Kidney (tissue), 14 donors: ENCODE measurements around the gene BABAM2. TPM values are rescaled to one million over a fixed set of nuclear protein-coding genes. Genes with fewer than 3 reads are reported as not detected.

ENCODE experiments used
- DNase-seq, 5 donors: peaks; one replicate each; pipeline ENCODE4 v3.0.0-alpha.2; 2013 to 2020
- FAIRE-seq: peaks from 2 replicates; lab custom pipeline; 2012; peaks lifted over from hg19 to GRCh38; lab: Jason Lieb, UNC
- H3K27ac ChIP-seq, 2 donors: one replicate each; pipeline ENCODE4 v1.7.0; 2013; ENCODE audit warnings: low read depth in 2 of 2, low read length in 2 of 2, inconsistent platforms in 1 of 2
- H3K27me3 ChIP-seq: one replicate; pipeline ENCODE4 v1.7.1; 2013; ENCODE audit warnings: low read length, inconsistent platforms; ENCODE audit not compliant: control insufficient read depth, insufficient read depth
- H3K36me3 ChIP-seq, 3 donors: one replicate each; pipeline versions ENCODE4 v1.7.0 to v1.7.1; 2013; ENCODE audit warnings: low read length in 3 of 3, control low read depth in 1 of 3, inconsistent platforms in 1 of 3; ENCODE audit not compliant: insufficient read depth in 3 of 3, control insufficient read depth in 2 of 3
- H3K4me1 ChIP-seq, 3 donors: one replicate each; pipeline versions ENCODE4 v1.7.0 to v1.7.1; 2013; ENCODE audit warnings: low read length in 3 of 3, inconsistent platforms in 1 of 3, low read depth in 1 of 3; ENCODE audit not compliant: control insufficient read depth in 2 of 3, insufficient read depth in 2 of 3
- H3K4me3 ChIP-seq, 3 donors: one replicate each; pipeline versions ENCODE4 v1.7.0 to v1.8.1; 2013; ENCODE audit warnings: low read length in 3 of 3, control low read depth in 1 of 3, inconsistent platforms in 1 of 3
- H3K9ac ChIP-seq, 3 donors: one replicate each; pipeline versions ENCODE4 v1.7.0 to v1.7.1; 2013; ENCODE audit warnings: low read length in 3 of 3, control low read depth in 1 of 3, inconsistent platforms in 1 of 3
- H3K9me3 ChIP-seq, 3 donors: one replicate each; pipeline versions ENCODE4 v1.7.0 to v1.7.1; 2013; ENCODE audit warnings: low read length in 3 of 3, control low read depth in 1 of 3, inconsistent platforms in 1 of 3; ENCODE audit not compliant: control insufficient read depth in 2 of 3, insufficient read depth in 1 of 3
- CTCF ChIP-seq: IDR thresholded peaks from 3 replicates; pipeline ENCODE4 v1.5.1; 2012; ENCODE audit warnings: mild to moderate bottlenecking, moderate library complexity, borderline replicate concordance; ENCODE audit not compliant: insufficient read depth; ENCODE audit errors: extremely low read depth
- intact Hi-C: fragments of 100-400 bp; cut with DNase I; formaldehyde crosslinking; loops from one replicate; pipeline ENCODE4 v1.11.1; 2022
- polyA plus RNA-seq: library from polyadenylated mRNA; stranded (reverse); fragments of 350-450 nt; fragmentation: Illumina TruSeq; extraction: RNeasy Lipid Tissue Mini Kit (QIAGEN cat#74804); gene quantifications from one replicate; pipeline ENCODE4 v1.2.3, GENCODE V29; 2014; ENCODE audit warnings: low read depth, low replicate concordance; ENCODE audit not compliant: insufficient read depth
- total RNA-seq: library from RNA; stranded (reverse); fragmentation: NEBNext Ultra II Directional; extraction: Animal tissue kit (Norgen Biotek cat#: 25700); gene quantifications from one replicate; pipeline ENCODE4 v1.2.1, GENCODE V29; 2021
- donor health status: control.
- donor health status: control.
- donor health status: control.
- donor health status: control.
- donor health status: control.
- donor health status: DM: yes; HTN: yes; CAD: no.
- donor health status: Normal renal cell carcinoma (clear cell type).

BABAM2 gene
- total and polyA plus RNA-seq, 2 donors from 2014 or later, result 68.4 to 74.1 TPM

- H3K27me3 ChIP-seq, result no peaks in the 10 kb centered on the region
- DNase-seq, result no peak
- peaks cover 0 to 8% (median 0%) of the 10 kb centered on the region in 3 donors for H3K9me3 ChIP-seq
- FAIRE-seq, result no peak
- H3K4me1 ChIP-seq, result peaks cover 0 to 17% (median 2%) of the 10 kb centered on the region in 3 donors
- TF ChIP-seq CTCF, result no peak
- H3K36me3 ChIP-seq, result no peaks in the 10 kb centered on the region
- H3K27ac ChIP-seq, result no peak overlapping the region
- intact Hi-C loops, result no loop called here
- H3K4me3 ChIP-seq, result no peak overlapping the region
- no peak overlapping the region for H3K9ac ChIP-seq
Measured at GRCh38 chr2:27960237-27960912, 69.8 kb downstream of the BABAM2 start.

GRCh38 chr2:27962006-27962405 lies 71.5 kb downstream of the BABAM2 start:
- no peaks in the 10 kb centered on the region for H3K36me3 ChIP-seq
- intact Hi-C loops, result no loop called here
- no peak overlapping the region for H3K4me3 ChIP-seq
- peaks cover 0 to 26% (median 6%) of the 10 kb centered on the region in 3 donors for H3K4me1 ChIP-seq
- H3K27ac ChIP-seq, result no peak overlapping the region
- no peak overlapping the region for H3K9ac ChIP-seq
- no peak for TF ChIP-seq CTCF
- no peak for DNase-seq
- H3K27me3 ChIP-seq, result no peaks in the 10 kb centered on the region
- no peak for FAIRE-seq
- peaks cover 0 to 8% (median 0%) of the 10 kb centered on the region in 3 donors for H3K9me3 ChIP-seq

GRCh38 chr2:27963472-27963871 lies 72.9 kb downstream of the BABAM2 start:
- Histone ChIP-seq H3K4me3 (no peak overlapping the region), H3K27ac (no peak overlapping the region), H3K27me3 (no peaks in the 10 kb centered on the region), H3K9ac (no peak overlapping the region), H3K36me3 (no peaks in the 10 kb centered on the region), H3K4me1 (peaks cover 0 to 32% (median 9%) of the 10 kb centered on the region in 3 donors), H3K9me3 (peaks cover 0 to 8% (median 0%) of the 10 kb centered on the region in 3 donors)
- DNase-seq (no peak), FAIRE-seq (no peak)
- no peak for TF ChIP-seq CTCF
- intact Hi-C loops, result no loop called here
